ENCODE measurements around the gene GABRR1.

GABRR1 gene

GRCh38 chr6:89215391-89215790 lies 1.8 kb downstream of the GABRR1 start:
- DNase-seq (ENCODE audit: low spot score) = no peak

- DNase-seq (ENCODE audit: low spot score) = no peak
Observed at GRCh38 chr6:89214197-89214596, 3.0 kb downstream of the GABRR1 start.

- DNase-seq (ENCODE audit: low spot score) = no peak
Observed at GRCh38 chr6:89212472-89212871, 4.7 kb downstream of the GABRR1 start.

- DNase-seq (ENCODE audit: low spot score) = no peak
Observed at GRCh38 chr6:89209457-89209856, 7.7 kb downstream of the GABRR1 start.

- DNase-seq (ENCODE audit: low spot score) = peak; percentile 43
Observed at GRCh38 chr6:89208551-89208950, 8.6 kb downstream of the GABRR1 start.

- no peak for DNase-seq (ENCODE audit: low spot score)
Observed at GRCh38 chr6:89205819-89206218, 11.3 kb downstream of the GABRR1 start.

GRCh38 chr6:89204096-89204495 lies 13.1 kb downstream of the GABRR1 start:
- DNase-seq (ENCODE audit: low spot score) = peak; percentile 73

GRCh38 chr6:89200706-89201215 lies 16.4 kb downstream of the GABRR1 start:
- DNase-seq (ENCODE audit: low spot score) = no peak

GRCh38 chr6:89199579-89199978 lies 17.6 kb downstream of the GABRR1 start:
- no peak for DNase-seq (ENCODE audit: low spot score)

GRCh38 chr6:89198235-89198634 lies 18.9 kb downstream of the GABRR1 start:
- no peak for DNase-seq (ENCODE audit: low spot score)

- DNase-seq (ENCODE audit: low spot score) = no peak
Observed at GRCh38 chr6:89197141-89197540, 20.0 kb downstream of the GABRR1 start.

GRCh38 chr6:89194559-89194958 lies 22.6 kb downstream of the GABRR1 start:
- no peak for DNase-seq (ENCODE audit: low spot score)

- DNase-seq (ENCODE audit: low spot score) = no peak
Observed at GRCh38 chr6:89190741-89191140, 26.4 kb downstream of the GABRR1 start.

- no peak for DNase-seq (ENCODE audit: low spot score)
Observed at GRCh38 chr6:89187504-89187903, 29.7 kb downstream of the GABRR1 start.

- no peak for DNase-seq (ENCODE audit: low spot score)
Observed at GRCh38 chr6:89186762-89187161, 30.4 kb downstream of the GABRR1 start.

GRCh38 chr6:89184344-89184743 lies 32.8 kb downstream of the GABRR1 start:
- DNase-seq (ENCODE audit: low spot score) = no peak

- DNase-seq (ENCODE audit: low spot score) = no peak
Observed at GRCh38 chr6:89183294-89183693, 33.9 kb downstream of the GABRR1 start.

- DNase-seq (ENCODE audit: low spot score) = peak; percentile 41
Observed at GRCh38 chr6:89180971-89181370, 36.2 kb downstream of the GABRR1 start.

- DNase-seq (ENCODE audit: low spot score) = no peak
Observed at GRCh38 chr6:89180112-89180511, 37.0 kb downstream of the GABRR1 start.

GRCh38 chr6:89173634-89174033 lies 43.5 kb downstream of the GABRR1 start:
- no peak for DNase-seq (ENCODE audit: low spot score)

- no peak for DNase-seq (ENCODE audit: low spot score)
Observed at GRCh38 chr6:89172131-89172530, 45.0 kb downstream of the GABRR1 start.

GRCh38 chr6:89162047-89162371 lies 55.1 kb downstream of the GABRR1 start:
- no peak for DNase-seq (ENCODE audit: low spot score)

GRCh38 chr6:89161326-89162046 lies 55.7 kb downstream of the GABRR1 start:
- no peak for DNase-seq (ENCODE audit: low spot score)
